Liver (tissue), 9 donors: Measurements from ENCODE around the gene LAYN. TPM values are rescaled to one million over a fixed set of nuclear protein-coding genes. Genes with fewer than 3 reads are reported as not detected.

ENCODE experiments used
- DNase-seq: peaks from one replicate; pipeline ENCODE4 v3.0.0-alpha.2; 2017; ENCODE audit warnings: low spot score
- H3K27ac ChIP-seq, 2 donors: one replicate each; pipeline ENCODE4 v1.7.0; 2013; ENCODE audit warnings: inconsistent platforms in 2 of 2, low read length in 2 of 2, control low read depth in 1 of 2, low read depth in 1 of 2, mild to moderate bottlenecking in 1 of 2
- H3K27me3 ChIP-seq, 4 donors: one replicate each; pipeline versions ENCODE4 v1.6.1 to v1.7.0; 2013; ENCODE audit warnings: low read length in 3 of 4, inconsistent platforms in 1 of 4, mild to moderate bottlenecking in 1 of 4, moderate library complexity in 1 of 4; ENCODE audit not compliant: control insufficient read depth in 4 of 4, insufficient read depth in 4 of 4
- H3K36me3 ChIP-seq, 4 donors: one replicate each; pipeline versions ENCODE4 v1.6.1 to v1.7.0; 2013; ENCODE audit warnings: low read length in 3 of 4, mild to moderate bottlenecking in 3 of 4, low read depth in 1 of 4, moderate library complexity in 1 of 4; ENCODE audit not compliant: control insufficient read depth in 4 of 4, insufficient read depth in 3 of 4
- H3K4me1 ChIP-seq, 4 donors: one replicate each; pipeline versions ENCODE4 v1.6.1 to v1.7.0; 2013; ENCODE audit warnings: low read length in 3 of 4, mild to moderate bottlenecking in 3 of 4, moderate library complexity in 1 of 4; ENCODE audit not compliant: control insufficient read depth in 4 of 4, insufficient read depth in 4 of 4
- H3K4me3 ChIP-seq, 3 donors: one replicate each; pipeline versions ENCODE4 v1.6.1 to v1.7.0; 2013; ENCODE audit warnings: low read length in 3 of 3, control low read depth in 1 of 3, low read depth in 1 of 3, mild to moderate bottlenecking in 1 of 3
- H3K9ac ChIP-seq, 2 donors: one replicate each; pipeline ENCODE4 v1.7.0; 2013; ENCODE audit warnings: low read length in 2 of 2, mild to moderate bottlenecking in 2 of 2, moderate library complexity in 2 of 2, control low read depth in 1 of 2, low read depth in 1 of 2
- H3K9me3 ChIP-seq, 4 donors: one replicate each; pipeline versions ENCODE4 v1.6.1 to v1.7.0; 2013; ENCODE audit warnings: low read length in 3 of 4; ENCODE audit not compliant: control insufficient read depth in 4 of 4
- ATF3 ChIP-seq: IDR thresholded peaks from 2 replicates; pipeline ENCODE4 v1.6.1; 2016; ENCODE audit warnings: antibody characterized with exemption
- CTCF ChIP-seq: fragments of 150-350 bp; IDR thresholded peaks from 2 replicates; pipeline ENCODE4 v1.5.1; 2017; ENCODE audit warnings: improper control_type of control experiment, low read depth, low read length; ENCODE audit not compliant: missing input control
- EGR1 ChIP-seq, 2 donors: IDR thresholded peaks; 2 replicates each; pipeline ENCODE4 v1.6.1; 2016 to 2018; ENCODE audit warnings: antibody characterized with exemption in 2 of 2, low read depth in 2 of 2
- FOXA1 ChIP-seq: IDR thresholded peaks from 2 replicates; pipeline ENCODE4 v1.6.1; 2016; ENCODE audit warnings: antibody characterized with exemption
- FOXA2 ChIP-seq: IDR thresholded peaks from 2 replicates; pipeline ENCODE4 v1.6.1; 2016; ENCODE audit warnings: antibody characterized with exemption
- GABPA ChIP-seq, 2 donors: IDR thresholded peaks in 1 of 2; conservative IDR thresholded peaks in 1 of 2; 2 replicates each; pipeline ENCODE4 v1.6.1; 2016; ENCODE audit warnings: antibody characterized with exemption in 2 of 2, mild to moderate bottlenecking in 1 of 2, moderate library complexity in 1 of 2
- HNF4A ChIP-seq, 2 donors: conservative IDR thresholded peaks; 2 replicates each; pipeline ENCODE4 v1.6.1; 2016; ENCODE audit warnings: antibody characterized with exemption in 2 of 2, mild to moderate bottlenecking in 2 of 2
- HNF4G ChIP-seq: IDR thresholded peaks from 2 replicates; pipeline ENCODE4 v1.6.1; 2016; ENCODE audit warnings: antibody characterized with exemption
- JUND ChIP-seq, 2 donors: IDR thresholded peaks; 2 replicates each; pipeline ENCODE4 v1.6.1; 2016; ENCODE audit warnings: antibody characterized with exemption in 2 of 2
- MAX ChIP-seq: IDR thresholded peaks from 2 replicates; pipeline ENCODE4 v1.6.1; 2016; ENCODE audit warnings: antibody characterized with exemption
- NR2F2 ChIP-seq: IDR thresholded peaks from 2 replicates; pipeline ENCODE4 v1.6.1; 2016; ENCODE audit warnings: antibody characterized with exemption
- RAD21 ChIP-seq, 2 donors: IDR thresholded peaks; 2 replicates each; pipeline ENCODE4 v1.6.1; 2016; ENCODE audit warnings: antibody characterized with exemption in 2 of 2, mild to moderate bottlenecking in 2 of 2
- RXRA ChIP-seq, 2 donors: IDR thresholded peaks; 2 replicates each; pipeline ENCODE4 v1.6.1; 2017 to 2018; ENCODE audit warnings: antibody characterized with exemption in 2 of 2, mild to moderate bottlenecking in 1 of 2
- SP1 ChIP-seq: IDR thresholded peaks from 2 replicates; pipeline ENCODE4 v1.6.1; 2018; ENCODE audit warnings: antibody characterized with exemption, mild to moderate bottlenecking
- TAF1 ChIP-seq: conservative IDR thresholded peaks from 2 replicates; pipeline ENCODE4 v1.6.1; 2016; ENCODE audit warnings: antibody characterized with exemption, mild to moderate bottlenecking
- YY1 ChIP-seq: IDR thresholded peaks from 2 replicates; pipeline ENCODE4 v1.6.1; 2016; ENCODE audit warnings: antibody characterized with exemption, mild to moderate bottlenecking
- ZBTB33 ChIP-seq: IDR thresholded peaks from 2 replicates; pipeline ENCODE4 v1.6.1; 2016; ENCODE audit warnings: antibody characterized with exemption
- WGBS: extraction: QIAGEN DNeasy Blood & Tissue Kit; methylation state at CpG from one replicate; pipeline ENCODE4 v1.1.7; 2013; 5-methylcytosine and 5-hydroxymethylcytosine counted together
- polyA plus RNA-seq, 2 donors: library from polyadenylated mRNA; stranded (reverse) in 1 of 2; unstranded in 1 of 2; fragments of 200-250 nt in 1 of 2; fragments of >200 nt in 1 of 2; fragmentation: Nextera tagmentation in 1 of 2; extraction: Ambion mirVana in 1 of 2; gene quantifications; one replicate each; pipeline versions ENCODE4 v1.2.1 to v1.2.3, GENCODE V29; 2013 to 2015
- total RNA-seq, 2 donors: library from RNA; depleted of rRNA; stranded (reverse); fragments of >200 nt; gene quantifications; one replicate each; pipeline ENCODE4 v1.2.3, GENCODE V29; 2014
- TF ChIP-seq, protein P1 (sequence below): IDR thresholded peaks from 2 replicates; pipeline ENCODE4 v1.6.1; 2016; ENCODE audit warnings: antibody characterized with exemption, mild to moderate bottlenecking
- donor health status: healthy.
- donor health status: healthy.
- donor health status: healthy.
- donor health status: healthy.
- donor health status: healthy.

LAYN gene
- total and polyA plus RNA-seq, 4 donors, result 0.43 to 0.98 (median 0.88) TPM

- peaks cover 0 to 8% (median under 1%) of the 10 kb centered on the region in 4 donors for H3K4me1 ChIP-seq
- H3K4me3 ChIP-seq, result no peak overlapping the region
- H3K36me3 ChIP-seq, result no peaks in the 10 kb centered on the region
- no peak overlapping the region for H3K27ac ChIP-seq
- no peak for DNase-seq
- H3K9me3 ChIP-seq, result no peaks in the 10 kb centered on the region
- TF ChIP-seq ZBTB33 (no peak), ATF3 (no peak), HNF4G (no peak), GABPA (IDR thresholded peaks at IDR 0.05 in 1 of 2, conservative IDR thresholded peaks at IDR 0.05 in 1 of 2) (no peak), NR2F2 (no peak), JUND (IDR thresholded peaks at IDR 0.05) (no peak)
- H3K27me3 ChIP-seq, result no peaks in the 10 kb centered on the region
- no peak overlapping the region for H3K9ac ChIP-seq
- 96% methylated on average over 1 of the region's 1 CpG for WGBS
Measured at GRCh38 chr11:111581341-111581740, 40.8 kb downstream of the LAYN start.

GRCh38 chr11:111582163-111582562 is 41.6 kb downstream of the LAYN start:
- no peak for TF ChIP-seq FOXA1
- TF ChIP-seq GABPA (IDR thresholded peaks at IDR 0.05 in 1 of 2, conservative IDR thresholded peaks at IDR 0.05 in 1 of 2), result no peak
- no peak for TF ChIP-seq SP1
- no peak for TF ChIP-seq RAD21 (IDR thresholded peaks at IDR 0.05)
- TF ChIP-seq YY1, result no peak
- TF ChIP-seq CTCF, result no peak
- no peak for TF ChIP-seq MAX
- TF ChIP-seq, protein P1, sequence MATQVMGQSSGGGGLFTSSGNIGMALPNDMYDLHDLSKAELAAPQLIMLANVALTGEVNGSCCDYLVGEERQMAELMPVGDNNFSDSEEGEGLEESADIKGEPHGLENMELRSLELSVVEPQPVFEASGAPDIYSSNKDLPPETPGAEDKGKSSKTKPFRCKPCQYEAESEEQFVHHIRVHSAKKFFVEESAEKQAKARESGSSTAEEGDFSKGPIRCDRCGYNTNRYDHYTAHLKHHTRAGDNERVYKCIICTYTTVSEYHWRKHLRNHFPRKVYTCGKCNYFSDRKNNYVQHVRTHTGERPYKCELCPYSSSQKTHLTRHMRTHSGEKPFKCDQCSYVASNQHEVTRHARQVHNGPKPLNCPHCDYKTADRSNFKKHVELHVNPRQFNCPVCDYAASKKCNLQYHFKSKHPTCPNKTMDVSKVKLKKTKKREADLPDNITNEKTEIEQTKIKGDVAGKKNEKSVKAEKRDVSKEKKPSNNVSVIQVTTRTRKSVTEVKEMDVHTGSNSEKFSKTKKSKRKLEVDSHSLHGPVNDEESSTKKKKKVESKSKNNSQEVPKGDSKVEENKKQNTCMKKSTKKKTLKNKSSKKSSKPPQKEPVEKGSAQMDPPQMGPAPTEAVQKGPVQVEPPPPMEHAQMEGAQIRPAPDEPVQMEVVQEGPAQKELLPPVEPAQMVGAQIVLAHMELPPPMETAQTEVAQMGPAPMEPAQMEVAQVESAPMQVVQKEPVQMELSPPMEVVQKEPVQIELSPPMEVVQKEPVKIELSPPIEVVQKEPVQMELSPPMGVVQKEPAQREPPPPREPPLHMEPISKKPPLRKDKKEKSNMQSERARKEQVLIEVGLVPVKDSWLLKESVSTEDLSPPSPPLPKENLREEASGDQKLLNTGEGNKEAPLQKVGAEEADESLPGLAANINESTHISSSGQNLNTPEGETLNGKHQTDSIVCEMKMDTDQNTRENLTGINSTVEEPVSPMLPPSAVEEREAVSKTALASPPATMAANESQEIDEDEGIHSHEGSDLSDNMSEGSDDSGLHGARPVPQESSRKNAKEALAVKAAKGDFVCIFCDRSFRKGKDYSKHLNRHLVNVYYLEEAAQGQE, result no peak
- no peak for TF ChIP-seq ATF3
- TF ChIP-seq FOXA2, result no peak
- no peak for TF ChIP-seq HNF4A (conservative IDR thresholded peaks at IDR 0.05)
- TF ChIP-seq TAF1, result no peak
- no peak for TF ChIP-seq NR2F2
- TF ChIP-seq ZBTB33, result no peak
- TF ChIP-seq EGR1 (IDR thresholded peaks at IDR 0.05; ENCODE audit: low read depth in 2 of 2), result no peak
- TF ChIP-seq RXRA (IDR thresholded peaks at IDR 0.05), result no peak
- Histone ChIP-seq H3K36me3 (no peaks in the 10 kb centered on the region), H3K27me3 (no peaks in the 10 kb centered on the region), H3K4me3 (no peak overlapping the region), H3K9ac (no peak overlapping the region), H3K4me1 (peaks cover 0 to 8% (median under 1%) of the 10 kb centered on the region in 4 donors), H3K27ac (no peak overlapping the region), H3K9me3 (no peaks in the 10 kb centered on the region)
- no peak for DNase-seq
